Stimulated activated CD4-positive, alpha-beta T cell treated with anti-CD3 and anti-CD28 coated beads, TNF-alpha, amount 100 ng/mL, for 1 hour (primary cell): ENCODE measurements around the gene TDRKH.
"Not testable (repeated sequence)": the region's sequence is repeated elsewhere in the genome, so short reads cannot be mapped to it uniquely, and the experiment has no call there.

Experiments
- DNase-seq, 3 donors: peaks; one replicate each; pipeline ENCODE4 v3.0.0-alpha.2; 2020; ENCODE audit warnings: low read depth in 3 of 3, low spot score in 1 of 3

The TDRKH gene

GRCh38 chr1:151803915-151804314, 13.6 kb upstream of the TDRKH start:
- no peak for DNase-seq

DNA sequence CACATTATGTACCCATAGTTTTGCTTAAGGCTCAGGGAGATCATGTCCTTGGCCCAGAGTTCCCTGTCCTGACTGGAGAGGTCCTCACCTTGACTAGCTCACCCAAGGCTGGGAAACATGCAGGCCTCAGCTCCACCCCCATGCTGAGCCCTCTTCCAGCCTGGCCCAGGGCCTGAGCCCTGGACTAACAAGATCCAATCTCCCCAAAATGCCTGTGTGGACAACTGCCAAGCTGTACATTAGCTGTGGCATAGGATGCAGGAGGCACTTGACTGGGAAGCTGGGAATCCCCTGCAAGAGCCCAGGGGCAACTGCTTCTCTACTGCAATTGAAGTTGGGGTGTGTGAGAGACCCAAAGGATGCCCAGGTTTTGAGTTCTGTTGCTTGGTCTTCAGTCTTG, 12.9 kb upstream of the TDRKH start:
- no peak for DNase-seq

GRCh38 chr1:151802372-151802771, 12.1 kb upstream of the TDRKH start:
- DNase-seq: no peak

- DNase-seq: no peak
These were observed 11.5 kb upstream of the TDRKH start for GRCh38 chr1:151801846-151802245.

DNA sequence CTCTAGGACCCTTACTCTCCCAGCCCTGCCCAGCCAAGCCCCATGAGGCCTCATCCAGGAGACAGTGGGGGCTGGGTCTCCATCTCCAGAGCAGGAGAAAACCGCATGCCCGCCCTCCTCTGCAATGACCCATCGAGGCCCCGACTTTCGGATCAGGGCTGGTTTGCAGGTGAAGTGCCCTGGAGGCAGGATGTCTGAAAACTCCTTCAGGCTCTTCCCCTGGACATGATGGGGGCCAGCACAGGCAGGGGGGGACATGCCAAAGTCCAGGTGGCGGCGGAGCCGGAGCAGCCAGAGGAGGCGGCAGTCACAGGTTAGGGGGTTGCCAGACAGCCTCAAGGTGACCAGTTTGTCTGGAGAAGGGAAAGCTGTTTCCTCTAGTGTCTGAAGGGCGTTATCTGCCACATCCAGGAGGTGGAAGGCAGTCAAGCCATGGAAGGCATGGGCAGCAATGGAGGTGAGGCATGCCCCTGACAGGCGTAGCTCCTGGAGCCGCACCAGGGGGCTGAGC, 11.1 kb upstream of the TDRKH start:
- no peak for DNase-seq

DNA sequence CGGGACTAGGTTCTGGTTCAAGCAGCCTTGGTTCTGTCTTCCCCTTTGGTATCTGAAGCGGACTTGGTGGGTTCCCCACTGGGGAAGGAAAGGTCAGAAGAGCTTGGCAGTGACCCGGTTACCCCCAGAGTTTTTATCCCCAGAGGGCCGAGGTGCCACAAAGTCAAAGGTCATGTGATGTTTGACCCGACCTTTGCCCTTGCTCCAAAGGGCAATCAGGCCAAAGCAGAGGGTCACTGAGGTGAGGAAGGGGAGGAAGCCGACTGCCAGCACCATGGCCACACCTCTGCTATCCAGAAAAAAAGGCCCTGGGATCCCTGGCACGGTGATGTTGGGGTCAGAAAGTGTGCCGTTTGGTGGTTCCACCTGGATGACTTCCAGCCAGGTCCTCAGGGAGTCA, 10.5 kb upstream of the TDRKH start:
- DNase-seq: no peak

DNA sequence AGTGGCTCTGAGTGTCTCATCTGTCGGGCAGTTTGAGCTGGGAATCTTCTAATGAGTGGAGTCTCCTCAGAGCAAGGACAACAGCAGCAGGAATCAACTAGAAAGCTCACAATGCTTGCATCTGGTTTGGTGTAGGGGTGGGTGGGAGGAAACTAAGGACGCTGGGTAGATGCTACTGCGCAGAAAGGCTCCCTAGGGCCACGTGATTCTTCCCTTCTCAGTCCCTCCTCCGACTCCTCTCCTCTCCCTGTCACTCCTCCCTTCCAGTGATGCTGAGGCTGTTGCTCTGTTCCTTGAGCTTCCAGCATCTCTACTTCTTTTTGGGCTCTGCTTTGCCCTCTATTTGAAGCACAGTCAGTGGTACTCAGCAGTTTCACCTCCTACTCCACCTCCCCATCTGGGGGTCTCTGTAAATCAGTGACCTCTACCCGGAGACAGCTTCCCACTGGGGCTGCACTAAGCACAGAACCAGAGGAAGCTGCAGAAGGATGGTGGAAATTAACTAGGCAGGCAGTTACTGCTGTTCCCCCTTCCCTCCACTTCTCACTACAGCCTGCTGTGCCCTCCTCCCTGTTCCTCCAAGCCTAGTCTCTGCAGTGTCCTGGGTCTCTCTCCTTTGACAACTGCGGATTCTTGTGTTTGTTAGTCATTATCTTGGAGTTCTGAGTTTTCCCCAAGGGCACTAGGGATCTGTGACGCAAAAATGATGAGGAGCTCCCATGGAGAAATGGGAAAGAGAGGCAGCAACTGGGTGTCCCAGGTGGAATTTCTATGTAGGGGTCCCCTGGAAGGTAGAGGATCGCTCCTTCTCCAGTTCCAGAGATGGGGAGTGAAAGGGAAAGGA, 9.1 kb upstream of the TDRKH start:
- DNase-seq: no peak

DNA sequence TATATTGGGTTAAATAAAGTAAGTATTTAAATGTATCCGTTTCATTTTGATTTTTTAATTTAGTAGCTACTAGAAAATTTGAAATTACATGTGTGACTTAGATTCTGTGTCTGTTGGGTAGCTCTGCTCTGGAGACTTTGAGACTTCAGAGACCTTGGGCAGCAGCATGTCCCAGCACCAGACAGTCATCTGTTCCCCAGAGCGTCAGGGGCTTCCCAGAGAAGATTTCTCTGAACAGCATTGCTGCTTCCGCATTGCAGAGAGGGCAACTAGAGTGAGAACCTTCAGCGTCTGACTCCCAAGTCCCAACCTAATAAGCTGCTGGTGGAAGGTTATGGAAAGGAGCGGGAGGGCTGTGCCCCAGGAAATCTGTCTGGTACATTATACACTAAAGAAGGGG, 8.3 kb upstream of the TDRKH start:
- DNase-seq: no peak

DNA sequence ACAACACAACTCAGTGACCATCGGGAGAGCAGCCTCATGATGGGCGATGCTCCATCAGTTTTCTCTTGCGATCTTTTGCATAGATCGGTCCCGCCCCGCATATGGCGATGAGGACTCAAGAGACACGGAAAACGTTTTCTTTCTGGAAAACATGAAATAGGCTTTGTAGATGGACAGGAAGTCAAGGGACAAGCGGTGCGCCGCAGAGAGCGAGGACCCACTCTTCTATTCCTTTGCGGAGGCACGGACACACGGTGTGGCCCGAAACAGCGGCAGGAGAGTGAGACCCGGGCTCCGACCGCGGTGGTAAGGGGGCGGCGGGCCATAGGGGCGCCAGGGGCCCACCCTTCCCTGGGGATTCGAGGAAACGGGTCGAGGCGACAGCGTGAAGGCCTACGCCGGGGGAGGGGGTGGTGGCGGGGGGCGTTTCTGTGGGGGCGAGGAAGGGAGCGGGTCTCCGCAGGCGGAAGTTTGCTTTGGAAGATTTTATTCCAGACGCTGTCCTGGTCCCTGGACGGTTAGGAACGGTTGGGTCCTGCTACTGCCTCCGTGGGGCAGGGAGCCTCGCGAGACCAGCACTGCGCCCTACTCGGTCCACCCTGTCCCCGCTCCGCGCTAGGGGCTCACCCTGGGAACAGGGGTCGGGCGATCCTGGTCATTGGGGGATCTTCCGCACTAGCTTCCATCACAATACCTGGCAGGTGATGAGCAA, 796 bp upstream of the TDRKH start:
- DNase-seq: no peak

GRCh38 chr1:151787689-151788088, 2.6 kb downstream of the TDRKH start:
- DNase-seq: no peak

DNA sequence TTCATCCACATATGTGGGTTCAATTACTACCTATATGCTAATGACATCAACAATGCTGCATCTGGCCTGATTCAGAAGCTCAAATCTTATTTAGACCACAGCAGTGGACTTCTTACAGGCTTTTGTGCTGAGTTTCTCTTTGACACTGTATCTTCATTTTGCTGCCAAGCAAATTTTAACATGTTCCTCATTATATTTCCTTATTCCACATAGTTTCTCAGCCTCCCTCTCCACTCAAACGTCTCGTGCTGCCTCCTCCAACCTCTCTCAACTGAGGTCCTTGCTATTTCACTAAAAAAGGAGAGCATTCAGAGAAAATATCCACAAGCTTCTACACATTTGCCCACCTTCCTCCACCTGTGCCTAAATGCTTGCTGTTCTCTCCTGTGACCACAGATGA, 6.5 kb downstream of the TDRKH start:
- no peak for DNase-seq

DNA sequence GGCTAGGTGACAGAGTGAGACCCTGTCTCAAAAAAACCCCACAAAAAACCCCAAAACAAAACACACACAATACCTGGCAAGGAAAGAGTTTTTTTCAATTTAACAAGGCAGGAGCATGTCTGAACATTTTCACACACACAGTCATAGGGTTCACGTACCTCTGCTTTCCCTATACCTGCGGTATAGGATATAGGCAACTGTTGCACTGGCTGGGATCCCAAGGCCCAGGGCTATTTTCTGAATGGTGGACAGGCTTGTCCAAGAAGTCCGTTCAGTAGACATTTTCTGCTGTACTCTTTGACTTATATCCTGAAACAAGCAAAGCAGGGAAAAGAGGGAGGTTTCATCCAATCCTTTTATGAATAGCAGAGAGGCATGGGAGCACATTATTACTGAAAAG, 7.6 kb downstream of the TDRKH start:
- no peak for DNase-seq

- DNase-seq: not testable (repeated sequence)
These were observed 8.3 kb downstream of the TDRKH start for GRCh38 chr1:151782026-151782425.

DNA sequence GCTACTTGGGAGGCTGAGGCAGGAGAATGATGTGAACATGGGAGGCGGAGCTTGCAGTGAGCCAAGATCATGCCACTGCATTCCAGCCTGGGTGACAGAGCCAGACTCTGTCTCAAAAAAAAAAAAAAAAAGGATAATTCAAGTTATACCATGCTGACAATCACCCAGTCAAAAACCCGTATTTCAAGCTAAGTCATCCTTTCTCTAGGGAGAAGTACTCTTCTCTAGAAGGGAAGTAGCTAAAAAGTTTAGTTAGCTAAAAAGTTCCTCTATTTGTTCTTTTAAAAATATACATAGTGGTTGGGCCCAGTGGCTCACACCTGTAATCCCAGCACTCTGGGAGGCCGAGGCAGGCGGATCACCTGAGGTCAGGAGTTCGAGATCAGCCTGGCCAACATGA, 9.6 kb downstream of the TDRKH start:
- not testable (repeated sequence) for DNase-seq

- DNase-seq: no peak
These were observed 10.4 kb downstream of the TDRKH start for GRCh38 chr1:151779852-151780251.

DNA sequence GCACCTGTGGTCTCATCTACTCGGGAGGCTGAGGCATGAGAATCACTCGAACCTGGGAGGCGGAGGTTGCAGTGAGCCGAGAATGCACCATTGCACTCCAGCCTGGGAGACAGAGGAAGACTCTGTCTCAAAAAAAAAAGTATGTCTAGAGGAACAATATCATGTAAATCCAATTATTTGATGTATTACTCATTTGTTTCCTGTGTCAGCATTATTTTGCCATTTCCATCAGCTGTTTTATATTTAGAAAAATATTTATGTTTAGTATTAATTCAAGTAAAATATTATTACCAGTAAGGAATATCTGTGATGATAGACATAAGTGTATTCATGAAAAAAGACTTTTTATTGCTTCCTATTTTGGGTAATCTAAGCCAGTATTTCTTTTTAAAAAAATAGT, 13.0 kb downstream of the TDRKH start:
- no peak for DNase-seq

- DNase-seq: no peak
These were observed 13.6 kb downstream of the TDRKH start for GRCh38 chr1:151776665-151777062.

- no peak for DNase-seq
These were observed 14.2 kb downstream of the TDRKH start for GRCh38 chr1:151775894-151776664.

- DNase-seq: no peak
These were observed 15.9 kb downstream of the TDRKH start for GRCh38 chr1:151774256-151774922.

- DNase-seq: no peak
These were observed 16.6 kb downstream of the TDRKH start for GRCh38 chr1:151773702-151774101.

DNA sequence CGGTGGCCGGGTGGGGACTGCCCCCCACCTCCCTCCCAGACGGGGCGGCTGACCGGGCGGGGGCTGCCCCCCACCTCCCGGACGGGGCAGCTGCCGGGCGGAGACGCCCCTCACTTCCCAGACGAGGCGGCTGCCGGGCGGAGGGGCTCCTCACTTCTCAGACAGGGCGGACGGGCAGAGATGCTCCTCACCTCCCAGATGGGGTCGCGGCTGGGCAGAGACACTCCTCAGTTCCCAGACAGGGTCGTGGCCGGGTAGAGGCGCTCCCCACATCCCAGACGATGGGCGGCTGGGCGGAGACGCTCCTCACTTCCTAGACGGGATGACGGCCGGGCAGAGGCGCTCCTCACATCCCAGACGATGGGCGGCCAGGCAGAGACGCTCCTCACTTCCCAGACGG, 21.0 kb downstream of the TDRKH start:
- DNase-seq: not testable (repeated sequence)
